GM21528 (cell line): ENCODE results near the gene SPATA3.
"Not testable (repeated sequence)": the region's sequence is repeated elsewhere in the genome, so short reads cannot be mapped to it uniquely, and the experiment has no call there.

Source experiments
- ATAC-seq: cut with Tn5 transposase; IDR thresholded peaks from one replicate; pipeline ENCODE4 v1.9.1; 2021; ENCODE audit warnings: mild to moderate bottlenecking, moderate library complexity; ENCODE audit not compliant: unreplicated experiment, low FRiP score

SPATA3 gene

DNA sequence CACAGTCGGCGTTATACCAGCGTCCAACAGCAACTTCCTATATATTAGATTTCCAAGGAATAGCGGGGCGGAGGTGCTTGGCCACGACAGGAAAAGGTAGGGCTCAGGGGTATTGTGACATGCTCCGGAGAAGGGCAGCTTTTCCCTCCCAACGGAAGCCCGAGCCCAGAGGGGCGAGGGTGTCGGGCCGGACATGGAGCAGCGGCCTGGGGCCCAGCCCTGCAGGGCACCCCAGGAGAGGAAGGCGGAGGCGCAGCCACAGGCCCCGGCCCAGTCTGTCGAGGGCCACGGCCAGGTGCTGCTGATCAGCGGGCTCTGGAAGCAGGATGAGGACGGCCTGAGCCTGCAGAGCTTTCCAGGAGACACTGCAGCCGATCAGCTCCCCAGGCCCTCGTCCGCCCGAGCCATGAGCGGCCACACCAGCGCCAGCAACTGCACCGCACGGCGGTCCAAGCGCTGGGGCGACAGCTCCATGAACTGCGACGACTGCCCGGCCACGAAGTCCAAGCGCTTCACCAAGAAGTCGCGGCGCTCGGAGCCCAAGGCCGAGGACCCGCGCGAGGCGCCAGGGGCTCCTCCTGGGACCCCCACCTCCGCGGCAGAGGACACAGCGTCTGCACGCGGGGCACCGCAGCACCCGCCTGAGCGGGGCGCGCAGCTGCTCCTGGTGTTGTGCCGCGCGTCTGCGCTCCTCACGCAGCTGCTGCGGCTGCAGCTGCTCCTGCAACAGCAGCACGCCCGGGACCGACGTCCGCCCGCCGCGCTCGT is 5.6 kb upstream of the SPATA3 start:
- no peak for ATAC-seq

DNA sequence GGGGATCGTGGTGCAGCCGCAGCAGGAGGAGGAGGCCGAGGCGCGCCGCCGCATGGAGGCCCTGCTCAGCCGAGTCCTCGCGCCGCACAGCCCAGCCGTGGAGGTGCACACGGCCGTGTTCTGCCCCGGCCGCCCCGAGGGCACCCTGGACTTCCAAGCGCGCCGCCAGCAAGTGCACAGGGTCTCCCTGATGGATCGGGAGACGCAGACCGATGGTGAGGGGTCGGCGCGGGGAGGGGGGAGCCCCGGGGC is 5.1 kb upstream of the SPATA3 start:
- no peak for ATAC-seq

DNA sequence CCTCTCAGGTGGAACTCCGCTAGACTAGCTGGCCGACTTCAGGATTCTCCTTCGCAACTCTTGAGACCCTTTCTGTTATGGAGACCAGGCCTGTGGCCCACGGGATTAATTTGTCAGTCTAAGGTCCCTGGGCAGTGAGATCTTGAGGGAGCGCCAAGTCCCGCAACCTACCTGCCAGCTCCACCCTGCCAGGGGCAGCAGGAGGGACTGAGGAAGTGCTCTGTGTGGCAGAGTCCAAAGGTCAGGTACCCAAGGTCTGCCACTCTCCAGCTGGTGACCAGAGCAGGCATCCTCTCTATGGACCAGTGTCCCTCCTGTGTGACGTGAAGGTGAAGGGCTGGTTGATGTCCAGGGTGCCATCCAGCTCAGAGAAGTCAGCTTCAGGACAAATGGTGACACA is 4.3 kb upstream of the SPATA3 start:
- no peak for ATAC-seq

DNA sequence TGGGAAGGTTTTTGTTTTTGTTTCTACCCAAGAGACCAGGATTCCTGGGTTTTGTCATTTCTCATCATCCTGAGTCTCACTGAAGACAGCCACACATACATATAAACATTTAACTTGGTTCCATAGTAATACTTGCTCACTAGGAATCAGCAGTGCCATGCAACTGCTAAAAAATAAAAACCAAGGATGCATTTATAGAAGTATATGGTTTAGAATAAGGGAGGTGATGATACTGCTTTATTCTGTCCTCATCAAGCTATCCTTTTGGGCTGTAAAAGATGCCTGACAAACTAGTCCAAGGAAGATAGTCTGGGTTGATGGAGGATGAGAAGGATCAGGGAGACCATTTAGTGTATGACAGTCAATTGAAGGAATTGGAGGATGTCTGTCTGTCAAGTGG is 740 bp downstream of the SPATA3 start:
- ATAC-seq, result no peak

DNA sequence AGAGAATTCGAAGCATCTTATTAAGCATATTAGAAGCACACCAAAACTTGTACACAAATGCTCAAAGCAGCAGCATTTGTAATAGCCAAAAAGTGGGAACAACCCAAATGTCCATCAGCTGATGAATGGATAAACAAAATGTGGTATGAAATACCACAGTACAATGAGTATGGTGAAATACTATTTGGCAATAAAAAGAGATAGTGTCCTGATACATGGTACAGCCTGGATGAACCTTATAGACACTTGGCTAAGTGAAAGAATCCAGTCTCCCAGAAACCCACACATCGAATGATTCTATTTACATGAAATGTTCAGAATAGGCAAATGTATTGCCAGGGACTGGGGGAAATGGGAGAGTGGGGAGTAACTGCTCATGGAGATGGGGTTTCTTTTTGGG is 3.0 kb downstream of the SPATA3 start:
- no peak for ATAC-seq

DNA sequence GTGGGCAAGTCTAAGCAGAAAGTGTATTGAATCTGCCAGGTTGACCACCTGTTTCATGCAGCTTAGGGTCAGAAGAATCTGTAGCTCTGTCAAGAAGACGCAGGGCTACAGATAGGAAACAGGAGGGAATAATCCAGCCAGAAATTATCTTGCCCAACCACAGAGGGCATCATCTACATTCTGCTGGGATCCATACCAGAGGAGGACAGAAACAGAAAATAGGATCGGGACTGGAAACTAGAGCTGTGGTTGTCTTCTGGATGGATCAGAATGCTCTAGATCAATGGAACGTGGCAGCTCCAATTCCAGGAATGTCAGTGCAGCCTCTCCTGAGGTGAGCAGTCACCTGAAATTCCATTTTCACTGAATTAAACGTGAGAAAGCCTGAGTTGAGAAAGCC is 3.6 kb downstream of the SPATA3 start:
- ATAC-seq, result no peak

DNA sequence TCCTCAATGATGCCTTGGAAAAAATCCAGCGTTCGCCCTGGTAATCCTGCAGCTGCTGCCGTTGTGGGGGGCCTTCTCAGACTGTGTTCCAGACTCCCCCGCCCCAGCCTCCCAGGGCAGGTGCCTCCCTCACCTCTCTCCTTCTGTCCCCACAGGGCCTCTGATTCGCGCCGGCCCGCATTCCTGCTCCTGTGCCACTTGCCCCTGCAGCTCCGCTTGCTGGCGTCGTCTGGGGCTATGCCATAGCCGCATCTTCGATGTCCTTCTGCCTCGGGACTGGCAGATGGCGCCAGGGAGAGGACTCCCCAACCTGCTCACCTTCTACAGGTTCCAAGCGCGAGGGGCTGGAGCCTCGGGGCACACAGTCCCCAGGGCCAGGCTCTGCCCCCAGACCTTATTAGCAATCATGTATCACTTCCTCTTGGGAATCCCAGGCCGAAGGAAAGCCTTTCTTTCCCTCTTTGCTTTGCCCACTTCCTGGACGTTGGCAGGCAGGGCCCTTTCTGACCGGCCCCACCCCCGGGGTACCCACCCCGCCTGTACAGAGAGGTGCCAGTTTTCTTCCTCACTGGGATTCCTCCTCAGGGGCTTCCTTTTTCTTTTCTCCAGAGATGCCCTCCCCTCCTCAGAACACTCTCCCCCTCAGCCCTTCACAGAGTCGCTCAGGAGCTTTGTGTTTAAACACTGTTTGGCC is 4.4 kb downstream of the SPATA3 start:
- no peak for ATAC-seq

DNA sequence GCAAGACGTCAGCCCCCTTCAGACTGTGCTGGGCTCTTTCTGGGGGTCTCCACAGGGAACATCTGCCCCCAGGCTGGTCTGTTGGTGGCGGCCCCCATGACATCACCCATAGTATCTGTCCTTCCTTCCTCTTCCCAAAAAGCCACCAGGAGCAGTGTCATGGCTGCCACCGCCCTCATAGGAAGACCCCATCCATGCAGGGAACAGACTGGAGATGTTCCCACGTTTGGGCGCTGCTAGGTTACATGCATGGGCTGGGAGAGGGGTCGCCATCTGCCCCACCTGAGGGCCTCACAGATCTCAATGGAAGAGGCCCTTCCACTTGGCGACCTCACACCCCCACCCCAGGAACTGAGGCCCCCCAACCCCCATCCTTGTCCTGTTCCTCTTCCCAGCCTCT is 5.1 kb downstream of the SPATA3 start:
- ATAC-seq, result no peak

DNA sequence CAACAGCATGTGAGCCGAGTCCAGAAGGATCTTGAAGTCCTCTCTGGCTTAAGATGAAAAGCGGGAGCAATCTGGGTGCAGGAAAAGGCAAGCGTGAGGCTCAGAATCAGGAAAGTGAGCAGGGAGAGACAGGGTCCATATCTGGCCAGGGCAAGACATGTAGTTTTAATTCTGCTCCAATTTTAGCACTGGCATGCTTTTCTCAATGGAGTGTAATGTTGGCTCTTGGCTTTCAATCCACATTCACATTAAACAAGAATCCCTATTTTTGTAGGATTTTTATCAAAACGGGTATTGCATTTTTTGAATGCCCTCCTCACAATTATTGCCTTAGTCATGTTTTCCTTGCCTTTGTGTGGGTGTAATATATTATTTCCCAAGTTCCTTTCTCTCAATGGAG is 6.0 kb downstream of the SPATA3 start:
- no peak for ATAC-seq

DNA sequence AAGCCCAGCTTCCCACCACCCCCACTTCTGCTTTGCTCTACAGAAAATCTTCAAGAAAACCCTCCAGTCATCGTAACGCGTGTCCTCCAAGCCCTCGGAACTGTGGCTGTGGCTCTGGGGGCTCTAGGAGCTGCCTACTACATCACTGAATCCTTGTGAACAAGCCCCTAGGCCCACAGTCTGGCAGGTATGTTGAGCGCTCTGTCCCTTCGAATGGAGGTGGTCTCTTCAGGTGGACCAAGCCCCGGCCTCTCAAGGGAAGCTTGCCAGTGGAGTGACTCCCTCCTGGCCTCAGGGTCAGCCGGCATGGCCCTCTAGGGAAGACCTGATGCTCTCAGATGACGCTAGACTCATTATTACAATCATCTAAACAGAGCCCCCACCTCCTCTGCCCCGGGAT is 6.7 kb downstream of the SPATA3 start:
- no peak for ATAC-seq

DNA sequence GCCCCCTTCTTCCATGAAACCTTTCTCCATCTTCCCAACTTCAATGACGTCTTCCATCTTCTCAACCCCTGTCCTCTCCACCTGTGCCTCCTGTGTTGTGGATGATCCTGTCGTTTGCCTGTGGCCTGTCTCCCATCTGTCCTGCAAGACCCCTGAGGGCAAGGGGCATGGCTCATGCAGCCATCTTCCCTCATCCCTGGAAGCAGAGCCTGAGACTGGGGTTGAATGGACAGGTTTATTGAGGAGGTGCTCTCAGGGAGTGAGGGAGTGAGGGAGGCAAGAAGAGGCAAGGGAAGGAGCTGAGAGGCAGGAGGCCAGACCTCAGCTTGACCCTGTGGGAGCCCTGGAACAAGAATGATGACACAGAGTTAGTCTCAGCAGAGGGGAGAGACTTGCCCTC is 7.3 kb downstream of the SPATA3 start:
- ATAC-seq, result no peak

DNA sequence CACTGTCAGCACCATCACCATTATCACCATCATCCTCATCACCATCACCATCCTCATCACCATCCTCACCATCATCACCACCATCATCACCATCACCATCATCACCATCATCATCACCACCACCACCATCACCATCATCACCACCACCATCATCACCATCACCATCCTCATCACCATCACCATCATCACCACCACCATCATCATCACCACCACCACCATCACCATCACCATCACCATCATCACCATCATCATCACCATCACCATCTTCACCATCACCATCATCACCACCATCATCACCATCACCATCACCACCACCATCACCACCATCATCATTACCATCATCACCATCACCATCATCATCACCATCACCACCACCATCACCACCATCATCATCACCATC is 9.0 kb downstream of the SPATA3 start:
- ATAC-seq, result not testable (repeated sequence)

DNA sequence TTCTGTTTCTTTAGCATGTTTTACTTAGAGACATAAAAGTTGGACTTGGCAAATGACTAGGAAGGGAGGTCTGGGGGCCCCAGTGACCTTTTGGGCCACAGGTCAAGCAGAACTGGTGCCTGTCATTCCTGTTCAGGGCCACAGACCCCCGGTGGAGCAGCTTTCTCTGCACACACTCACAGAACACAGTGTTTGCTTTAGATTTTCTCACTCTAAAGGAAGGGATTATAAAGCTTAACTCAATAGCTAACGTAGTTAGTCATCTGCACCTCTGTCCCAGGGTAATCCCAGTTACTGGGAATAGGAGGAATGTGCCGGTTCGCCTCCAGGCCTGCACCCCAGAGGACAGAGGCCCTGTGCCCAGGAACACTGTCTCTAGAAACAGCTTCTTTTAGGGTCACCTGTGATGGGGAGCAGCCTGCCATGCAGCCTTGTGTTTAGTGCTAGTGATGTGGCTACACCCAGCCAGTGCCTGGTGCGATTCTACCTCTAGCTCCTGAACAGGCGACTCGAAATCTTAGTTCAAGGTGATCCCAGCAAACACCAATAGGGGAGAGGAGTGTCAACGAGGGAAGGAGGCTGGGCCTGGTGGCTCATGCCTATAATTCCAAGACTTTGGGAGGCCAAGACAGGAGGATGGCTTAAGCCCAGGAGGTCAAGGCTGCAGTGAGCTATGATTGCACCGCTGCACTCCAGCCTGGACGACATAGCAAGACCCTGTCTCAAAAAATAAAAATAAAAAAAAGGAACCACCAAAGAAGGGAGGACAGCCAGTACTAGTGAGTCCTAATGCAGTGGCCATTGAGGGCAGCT is 11.6 kb downstream of the SPATA3 start:
- no peak for ATAC-seq

DNA sequence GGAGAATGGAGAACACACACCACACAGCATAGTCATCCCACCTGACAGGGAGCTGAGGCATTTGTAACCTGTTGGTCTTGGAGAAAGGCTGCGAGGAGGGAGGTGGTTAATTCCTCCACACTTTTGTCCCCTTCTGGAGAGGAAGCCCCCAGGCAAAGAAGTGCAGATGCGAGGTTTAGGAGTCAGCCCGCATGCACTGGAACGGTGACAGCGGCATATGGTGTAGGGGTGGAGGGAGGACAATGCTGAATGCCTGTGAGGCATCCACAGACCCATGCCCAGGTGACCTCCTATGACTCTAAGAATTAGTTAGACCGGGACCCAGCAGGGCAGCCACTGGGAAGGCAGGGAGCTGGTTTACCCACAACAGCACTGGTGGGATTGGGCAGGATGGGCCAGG is 12.2 kb downstream of the SPATA3 start:
- ATAC-seq, result no peak

DNA sequence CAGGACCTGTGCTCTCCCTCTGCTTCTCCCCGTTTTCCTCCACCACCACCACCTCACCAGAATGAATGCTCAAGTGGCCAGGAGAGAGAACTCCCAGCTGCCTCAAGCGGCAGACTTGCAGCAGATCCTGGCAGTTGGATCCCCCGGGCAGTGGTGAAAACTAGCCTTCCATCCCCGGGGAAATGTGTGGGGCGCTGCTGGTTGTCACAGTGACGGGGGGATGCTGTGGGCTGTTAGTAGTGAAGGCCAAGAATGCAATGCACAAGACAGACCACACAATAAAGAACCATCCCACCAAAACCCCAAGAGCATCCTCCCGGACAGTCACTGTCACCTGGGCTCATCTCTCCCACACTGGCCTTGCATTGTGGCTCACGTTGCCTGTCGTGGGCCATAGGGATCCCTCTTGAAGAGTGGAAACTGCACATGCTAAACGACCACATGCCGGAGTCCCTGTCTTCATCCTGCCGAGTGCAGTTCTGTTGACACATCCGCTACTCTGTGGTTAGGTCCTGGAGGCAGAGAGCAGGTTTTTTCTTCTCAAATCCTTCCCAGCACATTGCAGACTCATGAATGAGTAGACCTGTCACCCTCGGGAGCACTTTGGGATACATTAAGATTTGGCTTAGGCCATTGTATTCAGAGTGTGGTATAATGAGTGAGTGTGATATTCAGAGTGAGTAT is 13.5 kb downstream of the SPATA3 start:
- ATAC-seq, result no peak

DNA sequence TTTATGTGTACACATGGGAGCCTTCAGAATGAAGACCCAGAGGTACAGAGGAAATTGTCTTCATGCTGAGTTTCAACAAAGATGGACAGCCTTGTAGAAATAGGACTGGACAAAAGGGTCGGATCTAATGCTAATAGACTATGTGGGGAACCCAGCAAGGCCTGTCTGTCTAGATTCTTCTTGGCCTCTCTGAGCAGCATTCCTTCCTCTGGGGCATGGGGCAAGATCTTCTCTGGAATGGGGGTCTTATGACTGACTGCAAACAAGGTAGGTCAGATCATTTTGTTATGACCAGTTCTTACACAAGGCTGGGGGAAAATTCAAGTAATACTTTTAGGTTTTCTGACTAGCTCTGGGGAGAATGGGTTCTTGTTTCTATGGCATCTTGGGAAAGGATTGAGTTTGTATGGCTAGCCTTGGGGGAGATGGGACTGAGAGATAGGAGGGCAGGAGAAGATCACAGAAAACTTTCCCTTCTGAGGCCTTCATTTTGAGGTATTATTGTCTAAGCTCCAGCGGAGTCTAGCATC is 14.3 kb downstream of the SPATA3 start:
- ATAC-seq, result no peak

DNA sequence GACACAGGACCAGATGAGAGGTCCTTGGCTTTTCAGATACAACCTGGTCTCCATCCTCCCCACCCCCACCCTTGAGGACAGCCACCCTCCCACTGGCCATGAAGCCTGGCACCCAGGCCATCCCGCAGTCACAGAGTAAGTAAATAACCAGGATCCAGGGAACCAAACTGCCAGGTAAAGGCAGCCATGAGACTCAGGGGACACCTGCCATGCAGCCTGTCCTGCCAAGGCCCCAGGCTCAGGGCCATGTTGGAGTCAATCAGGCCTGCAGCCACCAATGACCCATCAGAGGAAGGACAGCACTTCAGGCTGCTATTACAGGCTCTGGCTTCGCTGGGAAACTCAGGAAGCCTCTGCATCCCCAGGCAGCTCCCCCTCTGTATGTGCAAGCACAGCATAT is 15.6 kb downstream of the SPATA3 start:
- no peak for ATAC-seq

DNA sequence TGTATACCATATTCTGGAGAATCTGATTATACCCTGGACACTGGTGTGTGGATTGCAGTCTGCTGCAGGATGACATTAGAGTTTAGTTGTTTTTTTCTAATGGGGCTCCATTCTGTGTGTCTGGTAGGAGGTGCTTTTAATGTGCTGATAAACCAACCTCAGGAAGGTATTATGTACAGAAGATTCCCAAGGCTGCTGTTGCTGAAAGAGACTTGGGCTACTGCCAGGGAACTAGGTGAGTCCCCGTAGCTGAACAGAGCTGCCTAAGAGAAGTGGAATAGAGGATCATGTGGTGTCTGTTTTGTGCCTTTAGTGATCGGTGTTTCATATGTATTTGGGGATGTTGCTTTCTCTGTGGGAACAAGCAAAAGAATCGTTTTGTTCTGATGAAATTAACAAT is 16.5 kb downstream of the SPATA3 start:
- ATAC-seq, result no peak

DNA sequence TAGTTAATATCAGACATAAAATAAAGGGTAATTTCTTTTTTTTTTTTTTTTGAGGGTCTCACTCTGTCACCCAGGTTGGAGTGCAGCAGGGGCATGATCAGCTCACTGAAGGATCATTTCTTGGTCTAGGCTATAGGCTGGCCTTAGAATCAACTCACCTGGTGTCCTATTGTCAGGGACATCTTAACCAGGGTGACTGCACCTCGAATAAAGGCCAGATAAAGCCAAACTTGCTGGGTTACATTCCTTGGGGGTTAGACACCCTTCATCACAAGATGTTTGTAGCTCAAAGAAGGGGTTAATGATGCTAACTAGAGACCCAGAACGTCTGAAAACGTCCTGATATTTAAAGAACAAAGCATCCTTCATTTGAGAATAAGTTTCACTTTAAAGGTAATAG is 17.9 kb downstream of the SPATA3 start:
- ATAC-seq, result no peak

DNA sequence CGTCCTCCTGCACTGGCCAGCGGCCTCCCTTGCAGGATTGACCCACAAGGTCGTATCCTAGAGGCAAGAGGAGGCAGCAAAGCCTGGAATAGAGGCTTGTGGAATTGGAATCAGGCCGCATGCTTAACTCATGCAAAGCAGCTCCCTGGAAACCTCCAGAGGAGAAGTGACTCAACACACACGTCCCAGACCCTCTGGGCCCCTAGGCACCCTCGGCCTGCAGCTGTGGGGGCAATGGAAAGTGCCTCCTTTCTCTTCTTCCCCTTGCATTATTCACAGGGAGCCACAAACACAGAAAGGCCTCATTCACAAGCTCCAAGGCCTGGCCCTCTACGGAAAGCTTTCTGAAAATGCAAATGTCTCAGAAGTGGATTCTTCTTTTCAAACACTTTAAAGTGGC is 19.6 kb downstream of the SPATA3 start:
- no peak for ATAC-seq

DNA sequence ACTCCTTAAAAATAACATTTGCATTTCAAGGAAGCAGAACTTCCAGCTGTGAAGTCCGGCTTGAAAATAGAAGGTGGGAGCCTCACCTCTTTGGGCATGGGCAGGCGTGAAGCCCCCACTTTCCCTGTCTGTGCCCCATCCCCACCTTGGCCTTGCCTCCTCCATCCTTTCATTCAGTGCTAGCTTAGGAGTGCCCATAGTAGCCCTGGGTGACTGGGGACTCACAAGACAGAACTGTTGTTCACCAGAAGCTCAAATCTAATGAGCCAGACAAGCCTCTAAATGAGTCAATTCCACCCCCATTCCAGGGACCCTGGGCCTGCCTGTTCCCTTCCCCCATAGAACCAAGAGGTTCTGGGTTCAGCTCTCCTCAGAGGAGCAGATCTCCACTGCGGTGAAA is 20.0 kb downstream of the SPATA3 start:
- no peak for ATAC-seq
